ENCODE results near the gene RPN1.

- TF ChIP-seq CTCF (IDR thresholded peaks at IDR 0.05) (no peak), POLR2A (IDR thresholded peaks at IDR 0.05) (no peak)
Measured at GRCh38 chr3:128629936-128630335, 20.7 kb downstream of the RPN1 start.
